Liver (tissue), 9 donors: ENCODE results near the gene ARCN1. TPM values are rescaled to one million over a fixed set of nuclear protein-coding genes. Genes with fewer than 3 reads are reported as not detected.

Experiments used
- DNase-seq: peaks from one replicate; pipeline ENCODE4 v3.0.0-alpha.2; 2017; ENCODE audit warnings: low spot score
- H3K27ac ChIP-seq, 2 donors: one replicate each; pipeline ENCODE4 v1.7.0; 2013; ENCODE audit warnings: inconsistent platforms in 2 of 2, low read length in 2 of 2, control low read depth in 1 of 2, low read depth in 1 of 2, mild to moderate bottlenecking in 1 of 2
- H3K27me3 ChIP-seq, 4 donors: one replicate each; pipeline versions ENCODE4 v1.6.1 to v1.7.0; 2013; ENCODE audit warnings: low read length in 3 of 4, inconsistent platforms in 1 of 4, mild to moderate bottlenecking in 1 of 4, moderate library complexity in 1 of 4; ENCODE audit not compliant: control insufficient read depth in 4 of 4, insufficient read depth in 4 of 4
- H3K36me3 ChIP-seq, 4 donors: one replicate each; pipeline versions ENCODE4 v1.6.1 to v1.7.0; 2013; ENCODE audit warnings: low read length in 3 of 4, mild to moderate bottlenecking in 3 of 4, low read depth in 1 of 4, moderate library complexity in 1 of 4; ENCODE audit not compliant: control insufficient read depth in 4 of 4, insufficient read depth in 3 of 4
- H3K4me1 ChIP-seq, 4 donors: one replicate each; pipeline versions ENCODE4 v1.6.1 to v1.7.0; 2013; ENCODE audit warnings: low read length in 3 of 4, mild to moderate bottlenecking in 3 of 4, moderate library complexity in 1 of 4; ENCODE audit not compliant: control insufficient read depth in 4 of 4, insufficient read depth in 4 of 4
- H3K4me3 ChIP-seq, 3 donors: one replicate each; pipeline versions ENCODE4 v1.6.1 to v1.7.0; 2013; ENCODE audit warnings: low read length in 3 of 3, control low read depth in 1 of 3, low read depth in 1 of 3, mild to moderate bottlenecking in 1 of 3
- H3K9ac ChIP-seq, 2 donors: one replicate each; pipeline ENCODE4 v1.7.0; 2013; ENCODE audit warnings: low read length in 2 of 2, mild to moderate bottlenecking in 2 of 2, moderate library complexity in 2 of 2, control low read depth in 1 of 2, low read depth in 1 of 2
- H3K9me3 ChIP-seq, 4 donors: one replicate each; pipeline versions ENCODE4 v1.6.1 to v1.7.0; 2013; ENCODE audit warnings: low read length in 3 of 4; ENCODE audit not compliant: control insufficient read depth in 4 of 4
- CTCF ChIP-seq: fragments of 150-350 bp; IDR thresholded peaks from 2 replicates; pipeline ENCODE4 v1.5.1; 2017; ENCODE audit warnings: improper control_type of control experiment, low read depth, low read length; ENCODE audit not compliant: missing input control
- FOXA2 ChIP-seq: IDR thresholded peaks from 2 replicates; pipeline ENCODE4 v1.6.1; 2016; ENCODE audit warnings: antibody characterized with exemption
- GABPA ChIP-seq, 2 donors: IDR thresholded peaks in 1 of 2; conservative IDR thresholded peaks in 1 of 2; 2 replicates each; pipeline ENCODE4 v1.6.1; 2016; ENCODE audit warnings: antibody characterized with exemption in 2 of 2, mild to moderate bottlenecking in 1 of 2, moderate library complexity in 1 of 2
- HNF4A ChIP-seq, 2 donors: conservative IDR thresholded peaks; 2 replicates each; pipeline ENCODE4 v1.6.1; 2016; ENCODE audit warnings: antibody characterized with exemption in 2 of 2, mild to moderate bottlenecking in 2 of 2
- HNF4G ChIP-seq: IDR thresholded peaks from 2 replicates; pipeline ENCODE4 v1.6.1; 2016; ENCODE audit warnings: antibody characterized with exemption
- JUND ChIP-seq, 2 donors: IDR thresholded peaks; 2 replicates each; pipeline ENCODE4 v1.6.1; 2016; ENCODE audit warnings: antibody characterized with exemption in 2 of 2
- MAX ChIP-seq: IDR thresholded peaks from 2 replicates; pipeline ENCODE4 v1.6.1; 2016; ENCODE audit warnings: antibody characterized with exemption
- NR2F2 ChIP-seq: IDR thresholded peaks from 2 replicates; pipeline ENCODE4 v1.6.1; 2016; ENCODE audit warnings: antibody characterized with exemption
- RAD21 ChIP-seq, 2 donors: IDR thresholded peaks; 2 replicates each; pipeline ENCODE4 v1.6.1; 2016; ENCODE audit warnings: antibody characterized with exemption in 2 of 2, mild to moderate bottlenecking in 2 of 2
- RXRA ChIP-seq, 2 donors: IDR thresholded peaks; 2 replicates each; pipeline ENCODE4 v1.6.1; 2017 to 2018; ENCODE audit warnings: antibody characterized with exemption in 2 of 2, mild to moderate bottlenecking in 1 of 2
- SP1 ChIP-seq: IDR thresholded peaks from 2 replicates; pipeline ENCODE4 v1.6.1; 2018; ENCODE audit warnings: antibody characterized with exemption, mild to moderate bottlenecking
- TAF1 ChIP-seq: conservative IDR thresholded peaks from 2 replicates; pipeline ENCODE4 v1.6.1; 2016; ENCODE audit warnings: antibody characterized with exemption, mild to moderate bottlenecking
- YY1 ChIP-seq: IDR thresholded peaks from 2 replicates; pipeline ENCODE4 v1.6.1; 2016; ENCODE audit warnings: antibody characterized with exemption, mild to moderate bottlenecking
- WGBS: extraction: QIAGEN DNeasy Blood & Tissue Kit; methylation state at CpG from one replicate; pipeline ENCODE4 v1.1.7; 2013; 5-methylcytosine and 5-hydroxymethylcytosine counted together
- polyA plus RNA-seq, 2 donors: library from polyadenylated mRNA; stranded (reverse) in 1 of 2; unstranded in 1 of 2; fragments of 200-250 nt in 1 of 2; fragments of >200 nt in 1 of 2; fragmentation: Nextera tagmentation in 1 of 2; extraction: Ambion mirVana in 1 of 2; gene quantifications; one replicate each; pipeline versions ENCODE4 v1.2.1 to v1.2.3, GENCODE V29; 2013 to 2015
- total RNA-seq, 2 donors: library from RNA; depleted of rRNA; stranded (reverse); fragments of >200 nt; gene quantifications; one replicate each; pipeline ENCODE4 v1.2.3, GENCODE V29; 2014
- TF ChIP-seq, protein P1 (sequence below): IDR thresholded peaks from 2 replicates; pipeline ENCODE4 v1.6.1; 2016; ENCODE audit warnings: antibody characterized with exemption, mild to moderate bottlenecking
- TF ChIP-seq, protein P2 (sequence below): IDR thresholded peaks from 2 replicates; pipeline ENCODE4 v1.6.1; 2016; ENCODE audit warnings: antibody characterized with exemption
- donor health status: healthy.
- donor health status: healthy.
- donor health status: healthy.
- donor health status: healthy.
- donor health status: healthy.

Gene ARCN1
- total and polyA plus RNA-seq, 4 donors: 36.7 to 95.4 (median 51.8) TPM

DNA sequence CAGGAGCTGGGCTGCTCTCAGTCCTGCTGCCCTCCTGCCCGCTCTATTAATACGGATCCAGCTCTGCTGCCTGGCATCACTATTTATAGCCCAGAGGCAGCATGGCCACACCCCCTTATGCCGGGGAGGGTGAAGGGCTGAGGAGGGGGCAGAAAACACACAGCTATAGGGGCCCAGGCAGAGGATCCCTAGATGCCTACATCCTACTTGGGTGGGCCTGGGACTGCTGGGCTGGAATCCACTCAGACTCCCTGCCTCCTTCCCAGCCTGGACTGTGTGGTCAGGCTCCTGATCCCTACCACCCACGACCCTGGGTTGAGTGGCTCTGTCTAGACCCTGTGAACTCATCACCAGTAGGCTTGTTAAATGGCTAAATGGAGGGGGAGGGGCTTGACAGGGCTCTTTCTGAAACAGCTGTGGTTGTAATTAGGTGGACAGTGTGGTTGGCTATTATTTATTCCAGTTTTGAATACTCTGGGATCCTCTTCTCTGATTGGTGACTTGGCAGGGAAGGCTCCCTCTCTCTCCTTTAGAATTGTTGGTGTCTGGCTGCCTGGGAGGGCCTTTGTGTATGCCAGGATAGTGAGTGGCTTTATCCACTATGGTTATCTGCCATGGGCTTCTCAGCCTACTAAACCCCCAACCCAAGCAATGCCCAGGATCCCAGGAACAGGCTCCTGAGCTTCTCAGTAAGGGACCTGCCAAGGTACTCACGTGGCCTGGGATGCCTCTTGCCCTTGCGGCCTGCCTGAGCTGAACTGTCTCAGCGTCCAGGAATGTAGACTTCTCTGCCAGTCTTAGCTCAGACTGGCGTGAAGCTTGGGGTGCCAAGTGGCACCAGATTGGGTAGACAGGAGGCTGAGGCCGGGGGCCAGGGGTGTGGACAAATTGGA is 50.4 kb downstream of the ARCN1 start:
- no peaks in the 10 kb centered on the region for H3K9me3 ChIP-seq
- WGBS: 69% methylated on average over 9 of the region's 9 CpGs
- H3K36me3 ChIP-seq: peaks cover 0 to 3% (median 0%) of the 10 kb centered on the region in 4 donors
- H3K27ac ChIP-seq: no peak overlapping the region
- TF ChIP-seq NR2F2 (no peak), GABPA (IDR thresholded peaks at IDR 0.05 in 1 of 2, conservative IDR thresholded peaks at IDR 0.05 in 1 of 2) (no peak), HNF4A (conservative IDR thresholded peaks at IDR 0.05) (no peak), HNF4G (no peak), MAX (no peak), RAD21 (IDR thresholded peaks at IDR 0.05) (no peak), FOXA2 (no peak), CTCF (no peak), TAF1 (no peak)
- TF ChIP-seq, protein P1, sequence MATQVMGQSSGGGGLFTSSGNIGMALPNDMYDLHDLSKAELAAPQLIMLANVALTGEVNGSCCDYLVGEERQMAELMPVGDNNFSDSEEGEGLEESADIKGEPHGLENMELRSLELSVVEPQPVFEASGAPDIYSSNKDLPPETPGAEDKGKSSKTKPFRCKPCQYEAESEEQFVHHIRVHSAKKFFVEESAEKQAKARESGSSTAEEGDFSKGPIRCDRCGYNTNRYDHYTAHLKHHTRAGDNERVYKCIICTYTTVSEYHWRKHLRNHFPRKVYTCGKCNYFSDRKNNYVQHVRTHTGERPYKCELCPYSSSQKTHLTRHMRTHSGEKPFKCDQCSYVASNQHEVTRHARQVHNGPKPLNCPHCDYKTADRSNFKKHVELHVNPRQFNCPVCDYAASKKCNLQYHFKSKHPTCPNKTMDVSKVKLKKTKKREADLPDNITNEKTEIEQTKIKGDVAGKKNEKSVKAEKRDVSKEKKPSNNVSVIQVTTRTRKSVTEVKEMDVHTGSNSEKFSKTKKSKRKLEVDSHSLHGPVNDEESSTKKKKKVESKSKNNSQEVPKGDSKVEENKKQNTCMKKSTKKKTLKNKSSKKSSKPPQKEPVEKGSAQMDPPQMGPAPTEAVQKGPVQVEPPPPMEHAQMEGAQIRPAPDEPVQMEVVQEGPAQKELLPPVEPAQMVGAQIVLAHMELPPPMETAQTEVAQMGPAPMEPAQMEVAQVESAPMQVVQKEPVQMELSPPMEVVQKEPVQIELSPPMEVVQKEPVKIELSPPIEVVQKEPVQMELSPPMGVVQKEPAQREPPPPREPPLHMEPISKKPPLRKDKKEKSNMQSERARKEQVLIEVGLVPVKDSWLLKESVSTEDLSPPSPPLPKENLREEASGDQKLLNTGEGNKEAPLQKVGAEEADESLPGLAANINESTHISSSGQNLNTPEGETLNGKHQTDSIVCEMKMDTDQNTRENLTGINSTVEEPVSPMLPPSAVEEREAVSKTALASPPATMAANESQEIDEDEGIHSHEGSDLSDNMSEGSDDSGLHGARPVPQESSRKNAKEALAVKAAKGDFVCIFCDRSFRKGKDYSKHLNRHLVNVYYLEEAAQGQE: no peak
- H3K9ac ChIP-seq: no peak overlapping the region
- H3K4me3 ChIP-seq: no peak overlapping the region
- peaks cover 0 to 26% (median 0%) of the 10 kb centered on the region in 4 donors for H3K4me1 ChIP-seq
- peaks cover 0 to 8% (median under 1%) of the 10 kb centered on the region in 4 donors for H3K27me3 ChIP-seq
- no peak for DNase-seq

DNA sequence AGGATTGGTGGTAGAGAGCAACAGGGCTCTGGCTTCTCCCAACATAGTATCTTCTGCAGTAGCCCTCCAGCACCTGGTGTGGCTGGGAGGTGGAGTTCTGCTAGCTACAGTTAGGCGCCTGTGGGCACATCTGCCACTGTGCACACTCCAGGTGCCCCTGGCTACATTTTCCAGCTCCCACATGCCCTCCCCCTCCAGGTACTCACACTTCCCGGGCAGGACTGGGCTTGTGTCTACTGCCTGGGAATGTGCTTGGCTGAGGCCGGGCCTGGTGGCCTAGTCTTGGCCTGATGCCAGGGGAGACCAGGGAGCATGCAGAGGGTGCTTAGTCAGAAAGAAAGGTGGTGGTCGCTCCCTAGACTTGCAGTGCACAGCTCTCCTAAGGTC is 51.1 kb downstream of the ARCN1 start:
- Histone ChIP-seq H3K9ac (no peak overlapping the region), H3K27ac (no peak overlapping the region), H3K27me3 (peaks cover 0 to 8% (median under 1%) of the 10 kb centered on the region in 4 donors), H3K9me3 (no peaks in the 10 kb centered on the region), H3K4me3 (no peak overlapping the region), H3K36me3 (peaks cover 0 to 3% (median 0%) of the 10 kb centered on the region in 4 donors), H3K4me1 (peaks cover 0 to 26% (median 0%) of the 10 kb centered on the region in 4 donors)
- no peak for DNase-seq
- 83% methylated on average over 4 of the region's 4 CpGs for WGBS
- TF ChIP-seq YY1 (no peak), JUND (IDR thresholded peaks at IDR 0.05) (no peak), SP1 (no peak), NR2F2 (no peak), RXRA (IDR thresholded peaks at IDR 0.05) (no peak), CTCF (no peak), GABPA (IDR thresholded peaks at IDR 0.05 in 1 of 2, conservative IDR thresholded peaks at IDR 0.05 in 1 of 2) (no peak), FOXA2 (no peak), TAF1 (no peak), MAX (no peak), HNF4A (conservative IDR thresholded peaks at IDR 0.05) (no peak), RAD21 (IDR thresholded peaks at IDR 0.05) (no peak)
- TF ChIP-seq, protein P1: no peak
- TF ChIP-seq, protein P2, sequence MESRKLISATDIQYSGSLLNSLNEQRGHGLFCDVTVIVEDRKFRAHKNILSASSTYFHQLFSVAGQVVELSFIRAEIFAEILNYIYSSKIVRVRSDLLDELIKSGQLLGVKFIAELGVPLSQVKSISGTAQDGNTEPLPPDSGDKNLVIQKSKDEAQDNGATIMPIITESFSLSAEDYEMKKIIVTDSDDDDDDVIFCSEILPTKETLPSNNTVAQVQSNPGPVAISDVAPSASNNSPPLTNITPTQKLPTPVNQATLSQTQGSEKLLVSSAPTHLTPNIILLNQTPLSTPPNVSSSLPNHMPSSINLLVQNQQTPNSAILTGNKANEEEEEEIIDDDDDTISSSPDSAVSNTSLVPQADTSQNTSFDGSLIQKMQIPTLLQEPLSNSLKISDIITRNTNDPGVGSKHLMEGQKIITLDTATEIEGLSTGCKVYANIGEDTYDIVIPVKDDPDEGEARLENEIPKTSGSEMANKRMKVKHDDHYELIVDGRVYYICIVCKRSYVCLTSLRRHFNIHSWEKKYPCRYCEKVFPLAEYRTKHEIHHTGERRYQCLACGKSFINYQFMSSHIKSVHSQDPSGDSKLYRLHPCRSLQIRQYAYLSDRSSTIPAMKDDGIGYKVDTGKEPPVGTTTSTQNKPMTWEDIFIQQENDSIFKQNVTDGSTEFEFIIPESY: no peak
